Fibroblast of mammary gland (primary cell): ENCODE data around the gene VSTM4.

Experiments used
- DNase-seq: peaks from one replicate; pipeline ENCODE4 v3.0.0-alpha.2; 2010; ENCODE audit warnings: low read depth
- H3K4me3 ChIP-seq: 2 replicates; pipeline ENCODE4 v1.5.1; 2011; ENCODE audit warnings: low read depth, mild to moderate bottlenecking, low read length, moderate library complexity; ENCODE audit not compliant: control insufficient read depth
- TF ChIP-seq, protein P1 (sequence below): conservative IDR thresholded peaks from 2 replicates; pipeline ENCODE4 v1.5.1; 2011; ENCODE audit warnings: low read depth, low read length, inconsistent platforms; ENCODE audit not compliant: control insufficient read depth, insufficient read depth

The VSTM4 gene

DNA sequence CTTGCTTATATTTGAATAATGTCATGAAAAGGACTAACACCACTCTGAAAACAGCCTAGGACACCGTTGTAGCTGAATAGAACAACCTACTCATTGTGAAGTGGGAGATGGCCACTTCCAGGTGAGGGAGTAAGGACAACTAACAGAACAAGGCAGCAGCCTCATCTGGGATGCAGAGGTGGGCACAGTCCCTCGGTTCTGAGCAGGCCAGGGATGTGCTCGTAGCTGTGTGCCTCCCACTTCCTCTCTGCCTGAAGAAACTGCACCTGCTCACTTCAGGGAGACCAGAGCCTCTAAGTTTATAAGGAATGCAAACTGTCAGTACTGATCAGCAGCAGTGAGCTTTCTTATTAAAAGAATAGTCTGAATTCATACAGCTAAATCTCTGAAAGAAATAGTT is 2.5 kb downstream of the VSTM4 start:
- DNase-seq = no peak
- TF ChIP-seq, protein P1, sequence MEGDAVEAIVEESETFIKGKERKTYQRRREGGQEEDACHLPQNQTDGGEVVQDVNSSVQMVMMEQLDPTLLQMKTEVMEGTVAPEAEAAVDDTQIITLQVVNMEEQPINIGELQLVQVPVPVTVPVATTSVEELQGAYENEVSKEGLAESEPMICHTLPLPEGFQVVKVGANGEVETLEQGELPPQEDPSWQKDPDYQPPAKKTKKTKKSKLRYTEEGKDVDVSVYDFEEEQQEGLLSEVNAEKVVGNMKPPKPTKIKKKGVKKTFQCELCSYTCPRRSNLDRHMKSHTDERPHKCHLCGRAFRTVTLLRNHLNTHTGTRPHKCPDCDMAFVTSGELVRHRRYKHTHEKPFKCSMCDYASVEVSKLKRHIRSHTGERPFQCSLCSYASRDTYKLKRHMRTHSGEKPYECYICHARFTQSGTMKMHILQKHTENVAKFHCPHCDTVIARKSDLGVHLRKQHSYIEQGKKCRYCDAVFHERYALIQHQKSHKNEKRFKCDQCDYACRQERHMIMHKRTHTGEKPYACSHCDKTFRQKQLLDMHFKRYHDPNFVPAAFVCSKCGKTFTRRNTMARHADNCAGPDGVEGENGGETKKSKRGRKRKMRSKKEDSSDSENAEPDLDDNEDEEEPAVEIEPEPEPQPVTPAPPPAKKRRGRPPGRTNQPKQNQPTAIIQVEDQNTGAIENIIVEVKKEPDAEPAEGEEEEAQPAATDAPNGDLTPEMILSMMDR = no peak
- H3K4me3 ChIP-seq = no peak overlapping the region

DNA sequence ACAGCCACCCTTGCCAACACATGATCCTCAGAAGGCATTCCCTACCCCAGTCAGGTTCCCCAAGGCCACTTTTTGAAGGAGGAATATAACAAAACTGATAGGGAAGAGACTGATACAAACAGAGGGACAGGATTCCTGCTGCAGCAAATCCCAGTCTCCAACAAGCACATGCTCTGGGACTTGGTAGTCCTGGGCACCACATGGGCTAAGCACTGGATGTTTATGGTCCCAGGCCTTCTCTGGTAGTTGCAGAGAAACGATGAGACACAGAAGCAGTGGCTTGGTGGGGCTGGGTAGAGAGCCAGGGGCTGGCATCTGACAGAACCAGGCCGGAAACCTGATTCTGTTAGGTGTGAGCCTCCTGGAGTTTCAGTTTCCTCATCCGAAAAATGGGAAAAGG is 3.2 kb downstream of the VSTM4 start:
- no peak overlapping the region for H3K4me3 ChIP-seq
- no peak for DNase-seq
- TF ChIP-seq, protein P1 = no peak

DNA sequence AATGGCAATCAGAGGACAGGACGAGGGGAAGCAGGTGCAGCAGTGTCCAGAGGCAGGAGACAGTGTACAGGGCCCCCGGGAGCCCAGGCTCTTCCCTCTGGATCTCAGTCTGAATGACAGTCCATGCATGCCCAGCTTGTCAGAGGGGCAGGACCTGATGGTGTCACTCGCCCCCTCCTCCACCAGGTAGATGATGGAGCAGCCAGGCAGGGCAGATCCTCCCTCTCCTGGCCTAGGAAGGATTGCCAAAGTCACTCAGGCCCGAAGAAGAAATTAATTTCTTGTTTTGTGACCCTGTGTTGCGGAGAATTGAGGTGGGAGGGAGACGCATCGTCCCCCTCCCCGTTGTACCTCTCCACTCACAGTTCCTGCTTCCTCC is 4.0 kb downstream of the VSTM4 start:
- DNase-seq = no peak

DNA sequence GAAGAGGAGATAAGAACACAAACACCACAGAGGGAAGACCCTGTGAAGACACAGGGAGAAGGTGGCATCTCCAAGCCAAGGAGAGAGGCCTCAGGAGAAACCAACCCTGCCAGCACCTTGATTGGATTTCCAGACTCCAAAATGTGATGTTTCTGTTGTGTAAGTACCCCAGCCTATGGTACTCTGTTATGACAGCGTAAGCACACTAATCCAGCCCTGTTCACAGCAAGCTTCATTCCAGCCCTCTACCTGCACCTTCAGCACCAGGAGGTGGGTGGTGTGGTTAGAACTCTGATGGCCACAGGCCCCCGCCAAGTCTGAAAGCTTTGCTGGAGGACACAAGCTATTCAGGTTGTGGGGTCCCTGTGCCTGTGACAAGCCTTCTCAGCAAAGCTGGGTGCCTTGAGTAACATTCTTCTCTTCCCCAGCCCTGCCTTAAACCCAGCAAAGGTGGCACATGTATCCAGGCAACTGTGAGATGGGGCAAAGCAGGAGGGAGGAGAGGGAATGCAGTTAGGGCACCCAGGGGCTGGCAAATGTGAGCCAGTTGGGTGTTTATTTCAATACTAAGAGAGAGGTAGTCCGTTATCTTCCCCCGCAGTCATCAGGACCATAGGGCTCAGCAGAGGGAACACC is 4.5 kb downstream of the VSTM4 start:
- no peak for DNase-seq
- TF ChIP-seq, protein P1 = no peak
- no peak overlapping the region for H3K4me3 ChIP-seq

More for the DNA sequence above, 4.0 kb downstream of the VSTM4 start:
- no peak overlapping the region for H3K4me3 ChIP-seq
- TF ChIP-seq, protein P1 = no peak

DNA sequence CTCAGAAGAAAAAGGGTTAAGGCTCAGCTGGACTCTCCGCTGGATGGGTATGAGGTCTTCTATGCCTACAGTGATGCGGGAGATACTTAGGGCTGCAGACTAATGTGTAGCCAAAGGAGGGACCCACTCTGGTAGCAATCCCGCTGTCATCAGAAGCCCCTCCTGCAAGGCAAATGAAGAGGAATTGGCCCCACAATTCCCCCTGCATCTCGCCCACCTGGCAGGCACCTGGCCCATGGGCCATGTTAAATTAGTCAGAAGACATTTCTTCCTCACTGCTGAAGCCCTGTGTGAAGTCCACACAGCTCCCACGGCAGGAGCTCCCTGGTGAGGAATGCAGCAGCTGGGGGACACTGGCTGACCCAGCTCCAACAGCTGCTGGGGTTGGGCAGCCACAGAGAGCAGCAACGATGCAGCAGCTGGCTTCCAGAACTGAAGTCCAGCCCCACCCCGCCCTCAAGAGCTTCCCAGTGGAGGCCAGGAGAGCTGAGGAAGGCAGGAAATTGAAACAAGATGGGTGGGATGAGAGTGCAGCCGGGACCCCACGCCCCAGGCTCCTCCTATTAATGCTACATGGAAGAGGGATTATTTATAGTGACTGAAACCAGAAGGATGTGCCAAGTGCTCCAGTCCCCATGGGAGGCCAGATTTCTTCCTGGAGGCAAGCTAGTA is 5.5 kb downstream of the VSTM4 start:
- peak; percentile 75 for DNase-seq
- TF ChIP-seq, protein P1 = no peak
- no peak overlapping the region for H3K4me3 ChIP-seq

DNA sequence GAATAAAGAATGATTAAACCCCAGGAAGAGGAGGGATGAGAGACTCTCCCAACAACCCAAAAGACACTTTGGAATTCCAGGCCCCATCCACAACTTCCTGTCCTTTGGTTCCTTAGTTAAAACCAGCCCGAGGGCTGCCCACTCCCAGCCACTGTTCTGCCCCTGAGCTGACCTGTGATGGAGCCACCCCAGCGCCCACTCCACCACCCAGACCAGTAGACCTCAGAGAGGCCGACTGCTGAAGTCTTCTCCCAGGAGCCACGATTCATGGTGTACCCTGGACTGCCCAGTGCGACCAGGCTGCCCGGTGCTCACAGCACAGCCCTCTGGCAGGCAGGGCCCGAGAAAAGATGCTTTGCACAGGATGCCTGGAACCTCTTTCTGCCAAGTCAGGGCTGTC is 6.7 kb downstream of the VSTM4 start:
- no peak for DNase-seq
- TF ChIP-seq, protein P1 = no peak
- H3K4me3 ChIP-seq = no peak overlapping the region

DNA sequence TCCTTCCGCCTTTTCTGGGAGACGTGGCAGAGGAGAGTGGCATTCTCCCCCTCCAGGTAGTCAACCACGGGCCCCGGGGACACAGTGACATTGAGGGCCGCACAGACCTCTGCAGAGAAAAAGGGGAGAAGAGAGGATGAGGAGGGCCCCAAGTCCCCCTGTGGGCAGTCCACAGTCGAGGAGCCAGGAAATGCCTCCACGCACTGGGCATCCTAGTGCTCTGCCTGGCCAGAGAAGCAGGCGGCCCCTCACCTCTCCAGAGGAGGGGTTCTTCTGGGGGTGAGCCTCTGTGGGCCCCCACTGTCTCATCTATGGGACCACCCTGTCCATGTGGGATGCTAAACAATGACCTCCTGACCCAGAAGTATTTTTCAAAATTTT is 7.4 kb downstream of the VSTM4 start:
- no peak overlapping the region for H3K4me3 ChIP-seq
- TF ChIP-seq, protein P1 = no peak
- DNase-seq = no peak
